ENCODE measurements around the gene MED13L. TPM values are rescaled to one million over a fixed set of nuclear protein-coding genes. Genes with fewer than 3 reads are reported as not detected.

MED13L gene
- total and polyA plus RNA-seq, 3 donors from 2014 or later, result 56.4 to 173 (median 133) TPM

- peaks cover 10% of the 10 kb centered on the region for H3K4me1 ChIP-seq
- TF ChIP-seq POLR2A (IDR thresholded peaks at IDR 0.05), result no peak
- TF ChIP-seq, protein P1, sequence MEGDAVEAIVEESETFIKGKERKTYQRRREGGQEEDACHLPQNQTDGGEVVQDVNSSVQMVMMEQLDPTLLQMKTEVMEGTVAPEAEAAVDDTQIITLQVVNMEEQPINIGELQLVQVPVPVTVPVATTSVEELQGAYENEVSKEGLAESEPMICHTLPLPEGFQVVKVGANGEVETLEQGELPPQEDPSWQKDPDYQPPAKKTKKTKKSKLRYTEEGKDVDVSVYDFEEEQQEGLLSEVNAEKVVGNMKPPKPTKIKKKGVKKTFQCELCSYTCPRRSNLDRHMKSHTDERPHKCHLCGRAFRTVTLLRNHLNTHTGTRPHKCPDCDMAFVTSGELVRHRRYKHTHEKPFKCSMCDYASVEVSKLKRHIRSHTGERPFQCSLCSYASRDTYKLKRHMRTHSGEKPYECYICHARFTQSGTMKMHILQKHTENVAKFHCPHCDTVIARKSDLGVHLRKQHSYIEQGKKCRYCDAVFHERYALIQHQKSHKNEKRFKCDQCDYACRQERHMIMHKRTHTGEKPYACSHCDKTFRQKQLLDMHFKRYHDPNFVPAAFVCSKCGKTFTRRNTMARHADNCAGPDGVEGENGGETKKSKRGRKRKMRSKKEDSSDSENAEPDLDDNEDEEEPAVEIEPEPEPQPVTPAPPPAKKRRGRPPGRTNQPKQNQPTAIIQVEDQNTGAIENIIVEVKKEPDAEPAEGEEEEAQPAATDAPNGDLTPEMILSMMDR (IDR thresholded peaks at IDR 0.05), result no peak
- WGBS, 2 donors, result 82 to 85% methylated on average over 4 of the region's 4 CpGs
- H3K27ac ChIP-seq, result no peak overlapping the region
- intact Hi-C loops (cut with DNase I; ENCODE audit: low total_unique reads), result no loop called here
- no peaks in the 10 kb centered on the region for H3K36me3 ChIP-seq (ENCODE audit: low read depth, missing control alignments)
- H3K9me3 ChIP-seq, result no peaks in the 10 kb centered on the region
- H3K4me3 ChIP-seq, result no peak overlapping the region
- no peaks in the 10 kb centered on the region for H3K27me3 ChIP-seq
- DNase-seq, result no peak
Observed at GRCh38 chr12:116295327-116296263, 18.1 kb upstream of the MED13L start.

GRCh38 chr12:116294454-116295165 is 17.1 kb upstream of the MED13L start:
- H3K9me3 ChIP-seq, result no peaks in the 10 kb centered on the region
- no peak for DNase-seq
- H3K4me3 ChIP-seq, result no peak overlapping the region
- H3K36me3 ChIP-seq (ENCODE audit: low read depth, missing control alignments), result no peaks in the 10 kb centered on the region
- TF ChIP-seq, protein P1 (IDR thresholded peaks at IDR 0.05), result no peak
- TF ChIP-seq POLR2A (IDR thresholded peaks at IDR 0.05), result no peak
- H3K4me1 ChIP-seq, result peaks cover 8% of the 10 kb centered on the region
- H3K27me3 ChIP-seq, result no peaks in the 10 kb centered on the region
- WGBS, 2 donors, result 84 to 85% methylated on average over 4 of the region's 4 CpGs
- H3K27ac ChIP-seq, result no peak overlapping the region
- intact Hi-C loops (cut with DNase I; ENCODE audit: low total_unique reads), result no loop called here

DNA sequence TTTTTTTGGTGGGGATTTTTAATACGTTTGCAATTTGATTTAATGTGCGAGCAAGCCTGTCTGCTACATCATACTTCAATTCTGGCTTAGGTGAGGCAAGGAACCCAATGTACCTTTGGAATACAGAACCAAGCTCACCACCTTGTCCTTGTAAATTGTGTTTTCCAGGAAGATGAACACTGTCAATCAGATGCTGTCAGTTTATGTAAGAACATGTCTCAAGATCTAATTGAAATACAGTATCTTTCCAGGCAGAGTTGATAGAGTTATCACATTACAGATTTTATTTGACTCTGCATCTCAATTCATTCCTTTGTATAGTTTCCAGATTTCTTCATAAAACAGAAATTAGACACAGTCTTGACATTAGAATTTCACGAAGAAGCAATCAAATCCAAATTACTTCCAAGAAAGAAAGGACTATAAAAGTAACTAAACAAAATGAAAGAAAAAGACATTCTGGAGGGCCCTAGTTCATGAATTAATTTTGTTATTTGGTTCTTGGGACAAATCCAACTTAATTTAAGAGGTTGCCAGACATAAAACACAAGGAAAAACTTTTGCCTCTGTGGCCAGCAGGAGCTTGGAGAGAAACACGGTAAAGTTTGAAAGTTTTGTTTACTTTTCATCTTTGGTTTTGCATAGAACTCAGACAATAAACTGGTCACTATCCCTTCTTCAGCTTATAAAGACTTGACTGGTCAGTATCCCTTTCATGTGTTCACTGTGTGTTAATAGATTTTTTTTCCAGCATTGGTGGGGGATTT is 16.4 kb upstream of the MED13L start:
- H3K9me3 ChIP-seq, result no peaks in the 10 kb centered on the region
- intact Hi-C loops (cut with DNase I; ENCODE audit: low total_unique reads), result no loop called here
- H3K27me3 ChIP-seq, result no peaks in the 10 kb centered on the region
- H3K4me3 ChIP-seq, result no peak overlapping the region
- 64 to 72% methylated on average over 4 of the region's 4 CpGs for WGBS, 2 donors
- DNase-seq, result no peak
- H3K27ac ChIP-seq, result no peak overlapping the region
- peaks cover under 1% of the 10 kb centered on the region for H3K4me1 ChIP-seq
- no peak for TF ChIP-seq POLR2A (IDR thresholded peaks at IDR 0.05)
- TF ChIP-seq, protein P1 (IDR thresholded peaks at IDR 0.05), result no peak
- no peaks in the 10 kb centered on the region for H3K36me3 ChIP-seq (ENCODE audit: low read depth, missing control alignments)

DNA sequence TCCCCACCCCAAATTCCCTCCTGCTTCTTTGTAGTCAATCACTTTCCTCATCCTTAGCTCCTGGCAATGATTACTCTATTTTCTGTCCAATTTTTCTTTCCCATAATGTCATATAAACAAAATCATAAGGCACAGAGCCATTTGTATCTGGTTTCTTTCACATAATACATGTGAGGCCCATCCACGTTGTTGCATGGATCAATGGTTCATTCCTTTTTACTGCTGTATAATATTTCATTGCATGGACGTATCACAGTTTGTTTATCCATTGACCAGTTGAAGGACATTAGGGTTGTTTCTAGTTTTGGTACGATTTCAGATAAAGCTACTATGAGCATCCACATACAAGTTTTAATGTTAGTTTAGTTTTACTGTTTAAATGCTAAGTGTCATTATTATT is 13.7 kb upstream of the MED13L start:
- DNase-seq, result no peak
- H3K27ac ChIP-seq, result no peak overlapping the region
- no peaks in the 10 kb centered on the region for H3K4me1 ChIP-seq
- H3K36me3 ChIP-seq (ENCODE audit: low read depth, missing control alignments), result no peaks in the 10 kb centered on the region
- H3K27me3 ChIP-seq, result no peaks in the 10 kb centered on the region
- intact Hi-C loops (cut with DNase I; ENCODE audit: low total_unique reads), result no loop called here
- no peaks in the 10 kb centered on the region for H3K9me3 ChIP-seq
- TF ChIP-seq, protein P1 (IDR thresholded peaks at IDR 0.05), result no peak
- 87 to 89% methylated on average over 3 of the region's 3 CpGs for WGBS, 2 donors
- H3K4me3 ChIP-seq, result no peak overlapping the region

All from testis (tissue), 3 donors.